NCI-H1092 (cell line): Measurements from ENCODE around the gene HEATR9.

Source experiments
- DNase-seq: peaks from one replicate; lab custom pipeline; 2025; lab: John Stamatoyannopoulos, UW

The HEATR9 gene

GRCh38 chr17:35894206-35894605, 25.5 kb upstream of the HEATR9 start:
- no peak for DNase-seq

- DNase-seq: no peak
These were observed 25.1 kb upstream of the HEATR9 start for GRCh38 chr17:35893751-35894150.

- no peak for DNase-seq
These were observed 23.7 kb upstream of the HEATR9 start for GRCh38 chr17:35892091-35893035.

GRCh38 chr17:35891269-35891668, 22.6 kb upstream of the HEATR9 start:
- DNase-seq: no peak

GRCh38 chr17:35890774-35891155, 22.1 kb upstream of the HEATR9 start:
- DNase-seq: peak; percentile 11

GRCh38 chr17:35889818-35890773, 21.4 kb upstream of the HEATR9 start:
- DNase-seq: peak; percentile 34

GRCh38 chr17:35889241-35889640, 20.6 kb upstream of the HEATR9 start:
- no peak for DNase-seq

GRCh38 chr17:35879773-35880654, 11.3 kb upstream of the HEATR9 start, which contains the start of gene CCL5:
CCL5 (minus strand) TSS chr17:35880360.
- no peak for DNase-seq

GRCh38 chr17:35878361-35878760, 9.7 kb upstream of the HEATR9 start:
- no peak for DNase-seq

GRCh38 chr17:35877345-35878029, 8.8 kb upstream of the HEATR9 start:
- no peak for DNase-seq

- DNase-seq: no peak
These were observed 7.8 kb upstream of the HEATR9 start for GRCh38 chr17:35876534-35876933.

- no peak for DNase-seq
These were observed 7.1 kb upstream of the HEATR9 start for GRCh38 chr17:35875800-35876139.

- DNase-seq: no peak
These were observed 6.5 kb upstream of the HEATR9 start for GRCh38 chr17:35875072-35875799.

GRCh38 chr17:35872196-35872980, 3.7 kb upstream of the HEATR9 start:
- DNase-seq: no peak

GRCh38 chr17:35870906-35871819, 2.5 kb upstream of the HEATR9 start:
- DNase-seq: no peak

GRCh38 chr17:35867574-35867973, 1.1 kb downstream of the HEATR9 start:
- DNase-seq: no peak

GRCh38 chr17:35866341-35866950, 2.2 kb downstream of the HEATR9 start:
- DNase-seq: no peak
